ENCODE data around the gene USP37. TPM values are rescaled to one million over a fixed set of nuclear protein-coding genes. Genes with fewer than 3 reads are reported as not detected.
A peak's percentile ranks its signal among the peaks of the same experiment; 100 is the strongest.

Gene USP37
- total and polyA plus RNA-seq, 2 of the 13 experiments (the other 11 are each of a cell fraction or from before 2014, with no cell fraction given) = 6.5 to 30.6 TPM

DNA sequence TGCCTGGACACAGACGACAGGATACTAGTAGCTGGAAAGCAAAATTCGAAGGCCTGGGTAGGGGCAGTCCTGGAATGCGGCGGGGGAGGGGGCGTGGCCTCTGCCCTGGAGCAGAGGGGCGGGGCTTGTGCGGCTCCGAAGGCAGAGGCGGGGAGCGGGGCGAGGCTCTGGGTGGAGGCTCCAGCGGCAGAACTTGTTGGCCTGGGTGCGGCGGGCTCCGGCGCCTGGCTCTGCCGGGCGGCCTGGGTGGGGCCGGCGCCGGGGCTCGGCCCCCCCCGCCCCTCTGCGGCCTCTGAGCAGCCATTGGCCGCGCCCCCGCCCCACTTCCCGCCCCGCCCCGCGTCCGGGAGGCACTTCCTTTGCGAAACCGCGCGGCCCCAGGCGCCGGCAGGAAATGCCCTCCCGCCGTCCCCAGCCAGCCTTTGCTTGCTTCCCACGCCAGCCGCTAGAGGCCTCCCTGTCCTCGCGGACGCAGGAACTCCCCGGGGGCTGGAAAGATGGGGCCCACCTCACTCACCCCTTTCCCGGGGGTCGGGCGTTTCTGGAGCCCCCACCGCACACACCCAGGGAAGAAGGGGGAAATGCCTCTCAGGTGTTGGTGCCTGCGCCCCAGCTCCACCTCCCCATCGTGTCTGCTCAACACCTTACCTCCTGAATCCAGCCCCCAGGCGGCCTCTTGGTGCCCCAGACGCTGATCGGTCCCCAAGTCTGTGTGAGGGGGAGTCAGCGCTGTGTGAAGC, 161.8 kb downstream of the USP37 start (continued):
- 0 out of 2 replicates have a peak, but pooled peaks have one; percentile 44 for TF ChIP-seq FOXC1 (CRISPR knock-in tag; IDR thresholded peaks at IDR 0.05; ENCODE audit: borderline replicate concordance)
- TF ChIP-seq, protein P1, sequence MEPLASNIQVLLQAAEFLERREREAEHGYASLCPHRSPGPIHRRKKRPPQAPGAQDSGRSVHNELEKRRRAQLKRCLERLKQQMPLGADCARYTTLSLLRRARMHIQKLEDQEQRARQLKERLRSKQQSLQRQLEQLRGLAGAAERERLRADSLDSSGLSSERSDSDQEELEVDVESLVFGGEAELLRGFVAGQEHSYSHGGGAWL (CRISPR knock-in tag; IDR thresholded peaks at IDR 0.05) = peak; percentile 29; the same call in 1 of the 2 replicates
- TF ChIP-seq ZNF616 (CRISPR knock-in tag; IDR thresholded peaks at IDR 0.05; ENCODE audit: low read depth) = no peak; the same call in 1 of the 2 replicates
- TF ChIP-seq, protein P2, sequence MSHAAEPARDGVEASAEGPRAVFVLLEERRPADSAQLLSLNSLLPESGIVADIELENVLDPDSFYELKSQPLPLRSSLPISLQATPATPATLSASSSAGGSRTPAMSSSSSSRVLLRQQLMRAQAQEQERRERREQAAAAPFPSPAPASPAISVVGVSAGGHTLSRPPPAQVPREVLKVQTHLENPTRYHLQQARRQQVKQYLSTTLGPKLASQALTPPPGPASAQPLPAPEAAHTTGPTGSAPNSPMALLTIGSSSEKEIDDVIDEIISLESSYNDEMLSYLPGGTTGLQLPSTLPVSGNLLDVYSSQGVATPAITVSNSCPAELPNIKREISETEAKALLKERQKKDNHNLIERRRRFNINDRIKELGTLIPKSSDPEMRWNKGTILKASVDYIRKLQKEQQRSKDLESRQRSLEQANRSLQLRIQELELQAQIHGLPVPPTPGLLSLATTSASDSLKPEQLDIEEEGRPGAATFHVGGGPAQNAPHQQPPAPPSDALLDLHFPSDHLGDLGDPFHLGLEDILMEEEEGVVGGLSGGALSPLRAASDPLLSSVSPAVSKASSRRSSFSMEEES (CRISPR knock-in tag; IDR thresholded peaks at IDR 0.05) = no peak
- no peak for TF ChIP-seq GABPA (IDR thresholded peaks at IDR 0.05; ENCODE audit: low read depth, low read length)
- peak; percentile 88 for TF ChIP-seq GABPA (CRISPR knock-in tag; IDR thresholded peaks at IDR 0.05; ENCODE audit: low read depth)
- TF ChIP-seq TEAD3 (CRISPR knock-in tag; optimal IDR thresholded peaks at IDR 0.05; ENCODE audit: borderline replicate concordance) = peak; percentile 86
- peak; percentile 84 for TF ChIP-seq ZFP90 (CRISPR knock-in tag; IDR thresholded peaks at IDR 0.05; ENCODE audit: borderline replicate concordance)
- no peak; the same call in 1 of the 2 replicates for TF ChIP-seq PHF21A (CRISPR knock-in tag; IDR thresholded peaks at IDR 0.05)
- peak; percentile 63; the same call in 1 of the 2 replicates for TF ChIP-seq ZNF235 (CRISPR knock-in tag; IDR thresholded peaks at IDR 0.05; ENCODE audit: borderline replicate concordance)
- TF ChIP-seq CSRNP1 (CRISPR knock-in tag; IDR thresholded peaks at IDR 0.05) = peak; percentile 62
- TF ChIP-seq ZNF577 (CRISPR knock-in tag; IDR thresholded peaks at IDR 0.05; ENCODE audit: borderline replicate concordance, low read depth) = no peak
- no peak; the same call in 1 of the 2 replicates for TF ChIP-seq LRRFIP1 (CRISPR knock-in tag; conservative IDR thresholded peaks at IDR 0.05)
- peak; percentile 42; the same call in 1 of the 2 replicates for TF ChIP-seq ARHGAP35 (CRISPR knock-in tag; IDR thresholded peaks at IDR 0.05; ENCODE audit: borderline replicate concordance)
- TF ChIP-seq, protein P3, sequence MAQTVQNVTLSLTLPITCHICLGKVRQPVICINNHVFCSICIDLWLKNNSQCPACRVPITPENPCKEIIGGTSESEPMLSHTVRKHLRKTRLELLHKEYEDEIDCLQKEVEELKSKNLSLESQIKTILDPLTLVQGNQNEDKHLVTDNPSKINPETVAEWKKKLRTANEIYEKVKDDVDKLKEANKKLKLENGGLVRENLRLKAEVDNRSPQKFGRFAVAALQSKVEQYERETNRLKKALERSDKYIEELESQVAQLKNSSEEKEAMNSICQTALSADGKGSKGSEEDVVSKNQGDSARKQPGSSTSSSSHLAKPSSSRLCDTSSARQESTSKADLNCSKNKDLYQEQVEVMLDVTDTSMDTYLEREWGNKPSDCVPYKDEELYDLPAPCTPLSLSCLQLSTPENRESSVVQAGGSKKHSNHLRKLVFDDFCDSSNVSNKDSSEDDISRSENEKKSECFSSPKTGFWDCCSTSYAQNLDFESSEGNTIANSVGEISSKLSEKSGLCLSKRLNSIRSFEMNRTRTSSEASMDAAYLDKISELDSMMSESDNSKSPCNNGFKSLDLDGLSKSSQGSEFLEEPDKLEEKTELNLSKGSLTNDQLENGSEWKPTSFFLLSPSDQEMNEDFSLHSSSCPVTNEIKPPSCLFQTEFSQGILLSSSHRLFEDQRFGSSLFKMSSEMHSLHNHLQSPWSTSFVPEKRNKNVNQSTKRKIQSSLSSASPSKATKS (CRISPR knock-in tag; IDR thresholded peaks at IDR 0.05) = no peak
- TF ChIP-seq THAP7 (CRISPR knock-in tag; IDR thresholded peaks at IDR 0.05) = no peak
- peak; percentile 64; the same call in 1 of the 2 replicates for TF ChIP-seq ZSCAN31 (CRISPR knock-in tag; IDR thresholded peaks at IDR 0.05; ENCODE audit: low read depth)
- TF ChIP-seq ZNF547 (CRISPR knock-in tag; IDR thresholded peaks at IDR 0.05) = no peak

Measured in HepG2 (cell line).